MM.1S (cell line): ENCODE measurements around the gene ATL2.

Experiments
- DNase-seq: peaks from one replicate; pipeline ENCODE4 v3.0.0-alpha.2; 2015
- H2AFZ ChIP-seq: fragments of 300-600 bp; sonication (generic); 2 replicates; pipeline ENCODE4 v1.6.0; 2016; ENCODE audit warnings: antibody characterized with exemption, low read length
- H3F3A ChIP-seq: fragments of 300-600 bp; sonication (generic); 2 replicates; pipeline ENCODE4 v1.6.1; 2016; ENCODE audit warnings: mild to moderate bottlenecking, antibody characterized with exemption, low read length, moderate library complexity, mixed read lengths; ENCODE audit not compliant: insufficient read depth
- H3K27ac ChIP-seq: fragments of 300-600 bp; sonication (generic); 2 replicates; pipeline ENCODE4 v1.5.1; 2016; ENCODE audit warnings: mild to moderate bottlenecking, low read length
- H3K27me3 ChIP-seq: fragments of 300-600 bp; sonication (generic); replicated peaks from 2 replicates; pipeline ENCODE4 v1.6.0; 2016; ENCODE audit warnings: low read length; ENCODE audit not compliant: insufficient read depth
- H3K36me3 ChIP-seq: fragments of 300-600 bp; sonication (generic); replicated peaks from 2 replicates; pipeline ENCODE4 v1.6.1; 2016; ENCODE audit warnings: mild to moderate bottlenecking, low read length, mixed read lengths; ENCODE audit not compliant: insufficient read depth
- H3K4me1 ChIP-seq: fragments of 300-600 bp; sonication (generic); 2 replicates; pipeline ENCODE4 v1.6.1; 2016; ENCODE audit warnings: low read length, mixed read lengths
- H3K4me2 ChIP-seq: fragments of 300-600 bp; sonication (generic); 2 replicates; pipeline ENCODE4 v1.6.0; 2016; ENCODE audit warnings: low read depth, low read length
- H3K4me3 ChIP-seq: fragments of 300-600 bp; sonication (generic); 2 replicates; pipeline ENCODE4 v1.5.1; 2016; ENCODE audit warnings: low read length, mixed read lengths
- H3K79me2 ChIP-seq: fragments of 300-600 bp; sonication (generic); 2 replicates; pipeline ENCODE4 v1.6.1; 2016; ENCODE audit warnings: mixed run types, low read length, mixed read lengths
- H3K9ac ChIP-seq: fragments of 300-600 bp; sonication (generic); 2 replicates; pipeline ENCODE4 v1.6.1; 2016; ENCODE audit warnings: low read length, mixed read lengths
- H3K9me2 ChIP-seq: fragments of 300-600 bp; sonication (generic); replicated peaks from 2 replicates; pipeline ENCODE4 v1.6.1; 2016; ENCODE audit warnings: mild to moderate bottlenecking, low read length, mixed read lengths; ENCODE audit not compliant: insufficient read depth
- H3K9me3 ChIP-seq: fragments of 300-600 bp; sonication (generic); replicated peaks from 2 replicates; pipeline ENCODE4 v1.6.1; 2016; ENCODE audit warnings: mild to moderate bottlenecking, low read length, mixed read lengths; ENCODE audit not compliant: insufficient read depth
- H4K20me1 ChIP-seq: fragments of 300-600 bp; sonication (generic); 2 replicates; pipeline ENCODE4 v1.6.1; 2016; ENCODE audit warnings: mild to moderate bottlenecking, low read length, moderate library complexity, mixed read lengths; ENCODE audit not compliant: insufficient read depth
- CTCF ChIP-seq: fragments of 300-600 bp; sonication (generic); IDR thresholded peaks from 2 replicates; pipeline ENCODE4 v1.5.1; 2016; ENCODE audit warnings: antibody characterized with exemption, low read length, mixed read lengths
- EZH2 ChIP-seq: fragments of 300-600 bp; sonication (generic); optimal IDR thresholded peaks from 2 replicates; pipeline ENCODE3; 2017; ENCODE audit warnings: low read depth, mild to moderate bottlenecking, antibody characterized with exemption, low read length, mixed read lengths
- EZH2phosphoT487 ChIP-seq: fragments of 300-600 bp; sonication (generic); IDR thresholded peaks from 2 replicates; pipeline ENCODE4 v1.6.1; 2018; ENCODE audit warnings: antibody characterized with exemption, low read length

ATL2 gene

GRCh38 chr2:38381381-38382143 lies 4.5 kb upstream of the ATL2 start:
- H3K36me3 ChIP-seq = no peaks in the 10 kb centered on the region
- no peak for DNase-seq
- H3K4me3 ChIP-seq = no peak overlapping the region
- no peak overlapping the region for H3K9ac ChIP-seq
- no peaks in the 10 kb centered on the region for H3K4me1 ChIP-seq
- H3K9me2 ChIP-seq = no peaks in the 10 kb centered on the region
- no peak overlapping the region for H3K4me2 ChIP-seq
- H3K9me3 ChIP-seq = no peaks in the 10 kb centered on the region
- no peaks in the 10 kb centered on the region for H4K20me1 ChIP-seq
- no peaks in the 10 kb centered on the region for H3F3A ChIP-seq
- TF ChIP-seq EZH2 (no peak), EZH2phosphoT487 (no peak), CTCF (no peak)
- H3K79me2 ChIP-seq = peaks cover under 1% of the 10 kb centered on the region
- no peaks in the 10 kb centered on the region for H3K27me3 ChIP-seq
- H2AFZ ChIP-seq = no peak overlapping the region
- H3K27ac ChIP-seq = no peak overlapping the region

GRCh38 chr2:38380397-38381130 lies 3.5 kb upstream of the ATL2 start:
- TF ChIP-seq CTCF (no peak), EZH2 (no peak), EZH2phosphoT487 (no peak)
- Histone ChIP-seq H3K4me1 (peaks cover 1% of the 10 kb centered on the region), H3K36me3 (no peaks in the 10 kb centered on the region), H3K4me2 (no peak overlapping the region), H3K4me3 (no peak overlapping the region), H3K9me2 (no peaks in the 10 kb centered on the region), H3K9ac (no peak overlapping the region), H3K27me3 (no peaks in the 10 kb centered on the region), H3K9me3 (no peaks in the 10 kb centered on the region), H3K27ac (no peak overlapping the region), H4K20me1 (peaks cover 5% of the 10 kb centered on the region), H3F3A (peaks cover 8% of the 10 kb centered on the region; the same call in 1 of the 2 replicates), H3K79me2 (peaks cover 10% of the 10 kb centered on the region), H2AFZ (0 out of 2 replicates have a peak overlapping the region, but pooled peaks have one; percentile 19)
- DNase-seq = no peak

- no peak for TF ChIP-seq EZH2
- TF ChIP-seq CTCF = peak; percentile 16; the same call in 1 of the 2 replicates
- TF ChIP-seq EZH2phosphoT487 = no peak
- Histone ChIP-seq H3K79me2 (peaks cover 51% of the 10 kb centered on the region), H2AFZ (peak overlapping the region; percentile 63), H3K27me3 (no peaks in the 10 kb centered on the region), H3K9me2 (no peaks in the 10 kb centered on the region), H3F3A (peaks cover 8% of the 10 kb centered on the region; the same call in 1 of the 2 replicates), H3K4me2 (peak overlapping the region; percentile 69), H3K27ac (peak overlapping the region; percentile 78; the same call in 1 of the 2 replicates), H3K4me1 (peaks cover 11% of the 10 kb centered on the region), H3K9ac (peak overlapping the region; percentile 92), H3K9me3 (no peaks in the 10 kb centered on the region), H3K36me3 (no peaks in the 10 kb centered on the region; the same call in 1 of the 2 replicates), H3K4me3 (peak overlapping the region; percentile 97), H4K20me1 (peaks cover 26% of the 10 kb centered on the region)
- peak; percentile 75 for DNase-seq
Observed at GRCh38 chr2:38376346-38377049, 575 bp downstream of the ATL2 start.
